Neural crest cell (in vitro differentiated cells): Measurements from ENCODE around the gene SCN8A. TPM values are rescaled to one million over a fixed set of nuclear protein-coding genes. Genes with fewer than 3 reads are reported as not detected.
A peak's percentile ranks its signal among the peaks of the same experiment; 100 is the strongest.

ENCODE experiments used
- DNase-seq: peaks from one replicate; pipeline ENCODE4 v3.0.0; 2021; ENCODE audit warnings: low read depth, mixed read lengths, low spot score
- H3K27ac Mint-ChIP-seq: one replicate; pipeline ENCODE4 v1.8.0; 2021; ENCODE audit warnings: mild to moderate bottlenecking, mixed read lengths; ENCODE audit not compliant: unreplicated experiment
- H3K27me3 Mint-ChIP-seq: 2 replicates; pipeline ENCODE4 v1.8.0; 2021; ENCODE audit warnings: low read depth, mild to moderate bottlenecking, mixed read lengths
- H3K36me3 Mint-ChIP-seq: 2 replicates; pipeline ENCODE4 v1.8.0; 2021; ENCODE audit warnings: low read depth, mild to moderate bottlenecking, mixed read lengths
- H3K4me1 Mint-ChIP-seq: 2 replicates; pipeline ENCODE4 v1.8.0; 2021; ENCODE audit warnings: mixed read lengths
- H3K4me3 Mint-ChIP-seq: one replicate; pipeline ENCODE4 v1.8.0; 2021; ENCODE audit warnings: mild to moderate bottlenecking, mixed read lengths
- H3K9me3 Mint-ChIP-seq: 2 replicates; pipeline ENCODE4 v1.8.0; 2021; ENCODE audit warnings: mixed read lengths
- CTCF ChIP-seq: fragments of 200-600 bp; sonication (generic); conservative IDR thresholded peaks from 2 replicates; pipeline ENCODE4 v1.5.0; 2021; ENCODE audit warnings: antibody characterized with exemption, mild to moderate bottlenecking
- total RNA-seq: library from RNA; stranded (reverse); gene quantifications from 2 replicates; pipeline ENCODE4 v1.2.1, GENCODE V29; 2021

Gene SCN8A
- total RNA-seq, 1 donor from 2014 or later, result 13.0 TPM

GRCh38 chr12:51763743-51764142, 172.7 kb downstream of the SCN8A start:
- Mint-ChIP-seq H3K36me3 (peaks cover 2% of the 10 kb centered on the region), H3K27me3 (no peaks in the 10 kb centered on the region), H3K9me3 (no peaks in the 10 kb centered on the region), H3K4me3 (no peak overlapping the region), H3K4me1 (peaks cover 9% of the 10 kb centered on the region), H3K27ac (no peak overlapping the region)
- DNase-seq, result no peak
- TF ChIP-seq CTCF, result no peak

- no peak for TF ChIP-seq CTCF
- Mint-ChIP-seq H3K27ac (peak overlapping the region; percentile 22), H3K4me1 (no peaks in the 10 kb centered on the region), H3K9me3 (no peaks in the 10 kb centered on the region), H3K4me3 (no peak overlapping the region), H3K36me3 (peaks cover 10% of the 10 kb centered on the region), H3K27me3 (no peaks in the 10 kb centered on the region)
- DNase-seq, result no peak
Measured at GRCh38 chr12:51766067-51766676, 175.1 kb downstream of the SCN8A start.

GRCh38 chr12:51771008-51771407, 180.0 kb downstream of the SCN8A start:
- Mint-ChIP-seq H3K36me3 (peaks cover 35% of the 10 kb centered on the region), H3K27me3 (no peaks in the 10 kb centered on the region), H3K4me3 (no peak overlapping the region), H3K27ac (no peak overlapping the region), H3K4me1 (no peaks in the 10 kb centered on the region), H3K9me3 (peaks cover 3% of the 10 kb centered on the region)
- DNase-seq, result no peak
- TF ChIP-seq CTCF, result no peak

- Mint-ChIP-seq H3K27ac (no peak overlapping the region), H3K27me3 (no peaks in the 10 kb centered on the region), H3K4me3 (no peak overlapping the region), H3K36me3 (peaks cover 35% of the 10 kb centered on the region), H3K4me1 (no peaks in the 10 kb centered on the region), H3K9me3 (peaks cover 3% of the 10 kb centered on the region)
- TF ChIP-seq CTCF, result no peak
- DNase-seq, result no peak
Measured at GRCh38 chr12:51773145-51773869, 182.3 kb downstream of the SCN8A start.

GRCh38 chr12:51774933-51775332, 183.9 kb downstream of the SCN8A start:
- Mint-ChIP-seq H3K4me3 (no peak overlapping the region), H3K36me3 (peaks cover 28% of the 10 kb centered on the region), H3K27ac (no peak overlapping the region), H3K9me3 (peaks cover 3% of the 10 kb centered on the region), H3K27me3 (no peaks in the 10 kb centered on the region), H3K4me1 (peaks cover 5% of the 10 kb centered on the region)
- TF ChIP-seq CTCF, result no peak
- no peak for DNase-seq
